HepG2 (cell line): Measurements from ENCODE around the gene LYPD1.

Source experiments
- CSRNP2 ChIP-seq: sonication (generic); formaldehyde crosslinking; conservative IDR thresholded peaks from 2 replicates; pipeline ENCODE4 v1.8.0; 2022; ENCODE audit warnings: low read depth, missing genetic modification reagents
- RFX5 ChIP-seq: IDR thresholded peaks from 2 replicates; pipeline ENCODE4 v1.6.1; 2011; ENCODE audit warnings: low read depth, low read length, improper control_type of control experiment
- SCMH1 ChIP-seq: sonication (generic); formaldehyde crosslinking; IDR thresholded peaks from 2 replicates; pipeline ENCODE4 v1.9.0; 2021; ENCODE audit warnings: missing genetic modification reagents, mild to moderate bottlenecking, borderline replicate concordance
- TF ChIP-seq, protein P1 (sequence below): sonication (generic); formaldehyde crosslinking; IDR thresholded peaks from 2 replicates; pipeline ENCODE4 v1.5.0; 2020; ENCODE audit warnings: mild to moderate bottlenecking, missing genetic modification reagents, moderate library complexity
- TF ChIP-seq, protein P2 (sequence below): sonication (generic); formaldehyde crosslinking; IDR thresholded peaks from 2 replicates; pipeline ENCODE4 v1.4.0; 2020; ENCODE audit warnings: missing genetic modification reagents
- TF ChIP-seq, protein P3 (sequence below): sonication (generic); formaldehyde crosslinking; IDR thresholded peaks from 2 replicates; pipeline ENCODE4 v1.4.0; 2020; ENCODE audit warnings: mild to moderate bottlenecking, missing genetic modification reagents

GRCh38 chr2:132607426-132608090, 62.4 kb downstream of the LYPD1 start:
- TF ChIP-seq, protein P1, sequence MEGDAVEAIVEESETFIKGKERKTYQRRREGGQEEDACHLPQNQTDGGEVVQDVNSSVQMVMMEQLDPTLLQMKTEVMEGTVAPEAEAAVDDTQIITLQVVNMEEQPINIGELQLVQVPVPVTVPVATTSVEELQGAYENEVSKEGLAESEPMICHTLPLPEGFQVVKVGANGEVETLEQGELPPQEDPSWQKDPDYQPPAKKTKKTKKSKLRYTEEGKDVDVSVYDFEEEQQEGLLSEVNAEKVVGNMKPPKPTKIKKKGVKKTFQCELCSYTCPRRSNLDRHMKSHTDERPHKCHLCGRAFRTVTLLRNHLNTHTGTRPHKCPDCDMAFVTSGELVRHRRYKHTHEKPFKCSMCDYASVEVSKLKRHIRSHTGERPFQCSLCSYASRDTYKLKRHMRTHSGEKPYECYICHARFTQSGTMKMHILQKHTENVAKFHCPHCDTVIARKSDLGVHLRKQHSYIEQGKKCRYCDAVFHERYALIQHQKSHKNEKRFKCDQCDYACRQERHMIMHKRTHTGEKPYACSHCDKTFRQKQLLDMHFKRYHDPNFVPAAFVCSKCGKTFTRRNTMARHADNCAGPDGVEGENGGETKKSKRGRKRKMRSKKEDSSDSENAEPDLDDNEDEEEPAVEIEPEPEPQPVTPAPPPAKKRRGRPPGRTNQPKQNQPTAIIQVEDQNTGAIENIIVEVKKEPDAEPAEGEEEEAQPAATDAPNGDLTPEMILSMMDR (CRISPR knock-in tag), result no peak
- TF ChIP-seq, protein P2, sequence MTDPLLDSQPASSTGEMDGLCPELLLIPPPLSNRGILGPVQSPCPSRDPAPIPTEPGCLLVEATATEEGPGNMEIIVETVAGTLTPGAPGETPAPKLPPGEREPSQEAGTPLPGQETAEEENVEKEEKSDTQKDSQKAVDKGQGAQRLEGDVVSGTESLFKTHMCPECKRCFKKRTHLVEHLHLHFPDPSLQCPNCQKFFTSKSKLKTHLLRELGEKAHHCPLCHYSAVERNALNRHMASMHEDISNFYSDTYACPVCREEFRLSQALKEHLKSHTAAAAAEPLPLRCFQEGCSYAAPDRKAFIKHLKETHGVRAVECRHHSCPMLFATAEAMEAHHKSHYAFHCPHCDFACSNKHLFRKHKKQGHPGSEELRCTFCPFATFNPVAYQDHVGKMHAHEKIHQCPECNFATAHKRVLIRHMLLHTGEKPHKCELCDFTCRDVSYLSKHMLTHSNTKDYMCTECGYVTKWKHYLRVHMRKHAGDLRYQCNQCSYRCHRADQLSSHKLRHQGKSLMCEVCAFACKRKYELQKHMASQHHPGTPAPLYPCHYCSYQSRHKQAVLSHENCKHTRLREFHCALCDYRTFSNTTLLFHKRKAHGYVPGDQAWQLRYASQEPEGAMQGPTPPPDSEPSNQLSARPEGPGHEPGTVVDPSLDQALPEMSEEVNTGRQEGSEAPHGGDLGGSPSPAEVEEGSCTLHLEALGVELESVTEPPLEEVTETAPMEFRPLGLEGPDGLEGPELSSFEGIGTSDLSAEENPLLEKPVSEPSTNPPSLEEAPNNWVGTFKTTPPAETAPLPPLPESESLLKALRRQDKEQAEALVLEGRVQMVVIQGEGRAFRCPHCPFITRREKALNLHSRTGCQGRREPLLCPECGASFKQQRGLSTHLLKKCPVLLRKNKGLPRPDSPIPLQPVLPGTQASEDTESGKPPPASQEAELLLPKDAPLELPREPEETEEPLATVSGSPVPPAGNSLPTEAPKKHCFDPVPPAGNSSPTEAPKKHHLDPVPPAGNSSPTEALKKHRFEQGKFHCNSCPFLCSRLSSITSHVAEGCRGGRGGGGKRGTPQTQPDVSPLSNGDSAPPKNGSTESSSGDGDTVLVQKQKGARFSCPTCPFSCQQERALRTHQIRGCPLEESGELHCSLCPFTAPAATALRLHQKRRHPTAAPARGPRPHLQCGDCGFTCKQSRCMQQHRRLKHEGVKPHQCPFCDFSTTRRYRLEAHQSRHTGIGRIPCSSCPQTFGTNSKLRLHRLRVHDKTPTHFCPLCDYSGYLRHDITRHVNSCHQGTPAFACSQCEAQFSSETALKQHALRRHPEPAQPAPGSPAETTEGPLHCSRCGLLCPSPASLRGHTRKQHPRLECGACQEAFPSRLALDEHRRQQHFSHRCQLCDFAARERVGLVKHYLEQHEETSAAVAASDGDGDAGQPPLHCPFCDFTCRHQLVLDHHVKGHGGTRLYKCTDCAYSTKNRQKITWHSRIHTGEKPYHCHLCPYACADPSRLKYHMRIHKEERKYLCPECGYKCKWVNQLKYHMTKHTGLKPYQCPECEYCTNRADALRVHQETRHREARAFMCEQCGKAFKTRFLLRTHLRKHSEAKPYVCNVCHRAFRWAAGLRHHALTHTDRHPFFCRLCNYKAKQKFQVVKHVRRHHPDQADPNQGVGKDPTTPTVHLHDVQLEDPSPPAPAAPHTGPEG (CRISPR knock-in tag), result no peak
- TF ChIP-seq, protein P3, sequence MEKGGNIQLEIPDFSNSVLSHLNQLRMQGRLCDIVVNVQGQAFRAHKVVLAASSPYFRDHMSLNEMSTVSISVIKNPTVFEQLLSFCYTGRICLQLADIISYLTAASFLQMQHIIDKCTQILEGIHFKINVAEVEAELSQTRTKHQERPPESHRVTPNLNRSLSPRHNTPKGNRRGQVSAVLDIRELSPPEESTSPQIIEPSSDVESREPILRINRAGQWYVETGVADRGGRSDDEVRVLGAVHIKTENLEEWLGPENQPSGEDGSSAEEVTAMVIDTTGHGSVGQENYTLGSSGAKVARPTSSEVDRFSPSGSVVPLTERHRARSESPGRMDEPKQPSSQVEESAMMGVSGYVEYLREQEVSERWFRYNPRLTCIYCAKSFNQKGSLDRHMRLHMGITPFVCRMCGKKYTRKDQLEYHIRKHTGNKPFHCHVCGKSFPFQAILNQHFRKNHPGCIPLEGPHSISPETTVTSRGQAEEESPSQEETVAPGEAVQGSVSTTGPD (CRISPR knock-in tag), result no peak
- no peak for TF ChIP-seq CSRNP2 (CRISPR knock-in tag)
- no peak for TF ChIP-seq SCMH1 (CRISPR knock-in tag)
- TF ChIP-seq RFX5, result no peak
